Ovary (tissue), 3 donors: Measurements from ENCODE around the gene DOLPP1.

ENCODE experiments used
- CTCF ChIP-seq, 3 donors: fragments of 450-650 bp in 2 of 3; fragments of 200-600 bp in 1 of 3; IDR thresholded peaks; one replicate each; pipeline versions ENCODE4 v1.5.1 to v1.8.0; 2016 to 2022; ENCODE audit warnings: antibody characterized with exemption in 3 of 3, mild to moderate bottlenecking in 1 of 3
- POLR2A ChIP-seq: fragments of 450-650 bp; IDR thresholded peaks from one replicate; pipeline ENCODE4 v1.6.1; 2017; ENCODE audit warnings: antibody characterized with exemption, mild to moderate bottlenecking, moderate library complexity
- donor health status: DM: no; HTN: no; CAD: no.

DNA sequence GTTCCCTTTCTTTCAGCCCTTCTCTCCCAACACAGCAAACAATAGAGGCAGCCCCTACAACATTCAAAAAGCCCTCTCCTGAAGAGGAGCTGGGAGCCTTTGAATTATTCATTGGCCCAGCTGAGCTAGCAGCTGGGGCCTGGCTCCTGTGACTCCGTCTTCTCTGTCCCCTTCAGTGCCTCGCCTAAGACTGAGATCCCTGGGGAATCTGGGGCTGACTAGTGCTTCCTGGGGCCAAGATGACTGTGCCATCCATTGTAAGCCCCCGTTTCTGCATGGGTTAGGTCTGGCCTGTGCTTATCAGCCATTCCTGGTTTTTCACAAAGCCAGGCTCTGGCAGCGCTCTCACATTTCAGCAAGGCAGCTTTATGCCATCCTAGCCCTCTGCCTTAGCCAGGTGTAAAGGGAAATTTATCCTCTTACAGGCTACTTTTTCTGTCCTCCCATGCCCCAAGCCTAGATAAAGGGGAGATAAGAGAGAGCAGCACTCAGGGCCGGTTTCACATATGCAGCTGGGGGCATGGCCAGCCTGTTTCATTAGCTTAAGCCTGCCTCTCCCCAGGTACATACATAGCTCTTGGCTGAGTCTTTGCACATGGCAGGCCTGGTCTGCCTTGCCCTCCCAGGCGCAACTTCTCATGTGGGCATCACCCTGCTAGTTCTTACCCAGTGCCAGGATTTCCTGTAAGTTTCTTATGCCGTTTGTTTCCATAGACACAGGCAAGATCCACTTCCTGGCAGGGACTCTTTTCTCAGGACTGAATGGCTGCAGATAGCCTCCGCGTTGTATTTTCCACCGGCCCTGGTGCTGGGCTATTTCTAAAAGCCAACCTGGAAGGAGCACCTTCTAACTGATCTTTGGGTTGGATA lies 46.1 kb downstream of the DOLPP1 start:
- no peak for TF ChIP-seq CTCF (IDR thresholded peaks at IDR 0.05)
- no peak for TF ChIP-seq POLR2A
